IPS-18a (cell line): ENCODE data around the gene RPL19.

Experiments
- H3K27ac ChIP-seq: one replicate; pipeline ENCODE4 v1.5.1; 2013; ENCODE audit warnings: low read length
- H3K27me3 ChIP-seq: one replicate; pipeline ENCODE4 v1.6.1; 2013; ENCODE audit warnings: mild to moderate bottlenecking, low read length; ENCODE audit not compliant: control insufficient read depth, insufficient read depth
- H3K36me3 ChIP-seq: one replicate; pipeline ENCODE4 v1.6.1; 2013; ENCODE audit warnings: low read depth, low read length; ENCODE audit not compliant: control insufficient read depth
- H3K4me1 ChIP-seq: one replicate; pipeline ENCODE4 v1.6.1; 2013; ENCODE audit warnings: low read depth, low read length; ENCODE audit not compliant: control insufficient read depth
- H3K4me3 ChIP-seq: one replicate; pipeline ENCODE4 v1.5.1; 2013; ENCODE audit warnings: low read length
- H3K9ac ChIP-seq: one replicate; pipeline ENCODE4 v1.6.1; 2013; ENCODE audit warnings: mild to moderate bottlenecking, low read length, moderate library complexity
- H3K9me3 ChIP-seq: one replicate; pipeline ENCODE4 v1.6.1; 2013; ENCODE audit warnings: low read depth, low read length; ENCODE audit not compliant: control insufficient read depth

The RPL19 gene

DNA sequence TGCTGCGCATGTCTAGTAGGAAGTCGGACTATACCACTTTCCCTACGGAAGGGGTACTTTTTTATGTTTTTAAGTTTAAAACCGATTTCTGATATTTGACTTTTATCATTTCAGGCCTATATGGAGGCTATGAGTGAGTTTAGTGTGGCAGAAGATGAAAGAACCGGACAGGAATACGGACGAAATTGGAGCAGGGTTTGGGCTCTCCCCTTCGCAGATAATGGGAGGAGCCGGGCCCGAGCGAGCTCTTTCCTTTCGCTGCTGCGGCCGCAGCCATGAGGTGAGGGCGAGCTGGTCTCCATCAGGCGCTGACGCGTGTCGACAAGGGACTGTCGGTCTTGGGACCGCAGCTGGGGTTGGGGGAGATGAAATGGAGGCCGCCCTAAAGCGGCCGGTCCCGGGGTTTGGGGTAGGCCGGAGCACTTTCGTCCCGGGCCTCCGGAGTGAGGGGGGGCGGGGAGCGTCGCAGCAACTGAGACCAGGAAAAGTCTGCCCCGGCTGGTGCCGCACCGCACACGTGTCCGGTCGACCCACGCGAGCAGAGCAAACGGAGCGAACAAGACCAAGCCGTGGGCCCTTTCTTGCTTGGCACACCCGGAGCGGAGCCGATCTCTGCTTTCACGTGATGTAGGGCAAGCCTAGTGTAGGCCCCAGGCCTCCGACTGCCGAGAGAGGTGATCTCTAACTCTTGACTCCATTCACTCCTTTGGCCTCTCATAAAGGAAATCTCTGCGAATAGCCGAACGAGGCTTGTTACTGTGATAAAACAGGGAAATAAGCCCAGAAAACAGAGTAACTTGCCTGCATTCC lies at the start of gene RPL19:
TSS of gene RPL19 (plus strand) at position 214 of the 810 bp plus-strand sequence. CDS start at position 276, 62 bp downstream.
- H3K4me3 ChIP-seq: peak within 1 kb of the TSS; percentile 100
- peaks cover 27% of the 10 kb centered on the region for H3K4me1 ChIP-seq
- no peaks in the 10 kb centered on the region for H3K27me3 ChIP-seq
- peak within 1 kb of the TSS; percentile 99 for H3K27ac ChIP-seq
- H3K9me3 ChIP-seq: no peaks in the 10 kb centered on the region
- H3K9ac ChIP-seq: peak within 1 kb of the TSS; percentile 97
- H3K36me3 ChIP-seq: peaks cover 46% of the 10 kb centered on the region

DNA sequence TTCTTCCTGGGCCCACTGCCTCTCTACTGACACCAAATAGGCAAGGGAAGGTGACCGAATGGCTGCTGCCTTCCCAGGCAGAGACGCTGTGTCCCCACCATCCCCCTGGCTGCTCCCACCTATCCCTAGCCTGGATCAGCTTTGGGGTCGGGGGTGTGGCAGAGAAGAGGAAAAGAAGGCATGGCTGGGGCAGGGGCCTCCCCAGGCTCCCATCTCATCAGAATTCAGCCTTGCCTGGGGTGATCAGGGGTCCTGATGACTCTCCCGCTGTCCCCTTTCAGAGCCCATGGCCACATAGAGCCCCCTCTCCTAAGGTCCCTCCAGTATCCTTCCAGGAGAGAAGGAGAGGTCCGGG lies 49.3 kb upstream of the RPL19 start:
- H3K27me3 ChIP-seq: peaks cover 33% of the 10 kb centered on the region
- no peaks in the 10 kb centered on the region for H3K4me1 ChIP-seq
- peak overlapping the region; percentile 57 for H3K4me3 ChIP-seq
- no peak overlapping the region for H3K27ac ChIP-seq
- H3K9me3 ChIP-seq: no peaks in the 10 kb centered on the region
- no peak overlapping the region for H3K9ac ChIP-seq
- H3K36me3 ChIP-seq: no peaks in the 10 kb centered on the region

DNA sequence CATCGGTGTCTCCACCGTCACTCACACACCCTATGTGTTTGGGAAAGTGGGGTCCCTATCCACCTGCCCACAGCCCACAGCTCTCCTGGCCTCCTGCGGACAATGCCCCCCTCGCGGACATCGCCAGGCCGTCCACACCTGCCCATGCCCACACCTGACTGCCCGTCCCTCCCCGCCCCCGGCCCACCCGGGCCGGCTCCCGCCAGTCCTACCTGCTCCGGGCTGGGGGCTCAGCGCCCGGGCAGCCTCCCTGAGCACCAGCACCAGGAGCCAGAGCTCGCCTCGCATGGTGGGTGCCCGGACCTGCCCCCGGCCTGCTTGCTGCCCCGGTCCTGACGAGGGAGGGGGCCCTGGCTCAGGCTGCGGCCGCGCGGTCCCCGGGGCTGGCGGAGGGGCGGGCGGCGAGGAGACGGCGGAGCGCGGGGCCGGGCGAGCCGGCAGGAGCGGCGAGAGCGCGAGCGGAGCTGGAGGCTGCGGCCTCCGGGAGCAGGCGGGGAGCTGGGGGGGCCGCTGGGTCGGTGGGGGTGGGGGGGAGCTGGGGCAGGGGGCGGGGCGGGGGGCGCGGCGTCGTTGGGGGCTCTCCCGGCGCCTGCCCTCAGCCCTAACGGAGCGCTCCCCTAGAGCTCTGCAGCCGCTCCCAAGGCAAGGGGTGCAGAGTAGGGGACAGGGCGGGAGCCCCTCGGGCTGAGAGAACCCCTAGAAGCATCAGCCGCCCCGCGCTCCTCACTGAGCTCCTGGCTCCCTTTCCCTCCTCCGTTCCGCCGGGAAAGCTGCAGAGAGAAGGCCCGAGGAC lies 48.7 kb upstream of the RPL19 start, which contains the start of gene PLXDC1:
TSS of gene PLXDC1 (minus strand) at position 488 of the 793 bp plus-strand sequence. CDS start at position 288, 200 bp downstream.
- Histone ChIP-seq H3K36me3 (no peaks in the 10 kb centered on the region), H3K4me1 (no peaks in the 10 kb centered on the region), H3K4me3 (peak within 1 kb of the TSS; percentile 100), H3K9ac (no peak within 1 kb of the TSS), H3K27me3 (peaks cover 33% of the 10 kb centered on the region), H3K9me3 (no peaks in the 10 kb centered on the region), H3K27ac (no peak within 1 kb of the TSS)

DNA sequence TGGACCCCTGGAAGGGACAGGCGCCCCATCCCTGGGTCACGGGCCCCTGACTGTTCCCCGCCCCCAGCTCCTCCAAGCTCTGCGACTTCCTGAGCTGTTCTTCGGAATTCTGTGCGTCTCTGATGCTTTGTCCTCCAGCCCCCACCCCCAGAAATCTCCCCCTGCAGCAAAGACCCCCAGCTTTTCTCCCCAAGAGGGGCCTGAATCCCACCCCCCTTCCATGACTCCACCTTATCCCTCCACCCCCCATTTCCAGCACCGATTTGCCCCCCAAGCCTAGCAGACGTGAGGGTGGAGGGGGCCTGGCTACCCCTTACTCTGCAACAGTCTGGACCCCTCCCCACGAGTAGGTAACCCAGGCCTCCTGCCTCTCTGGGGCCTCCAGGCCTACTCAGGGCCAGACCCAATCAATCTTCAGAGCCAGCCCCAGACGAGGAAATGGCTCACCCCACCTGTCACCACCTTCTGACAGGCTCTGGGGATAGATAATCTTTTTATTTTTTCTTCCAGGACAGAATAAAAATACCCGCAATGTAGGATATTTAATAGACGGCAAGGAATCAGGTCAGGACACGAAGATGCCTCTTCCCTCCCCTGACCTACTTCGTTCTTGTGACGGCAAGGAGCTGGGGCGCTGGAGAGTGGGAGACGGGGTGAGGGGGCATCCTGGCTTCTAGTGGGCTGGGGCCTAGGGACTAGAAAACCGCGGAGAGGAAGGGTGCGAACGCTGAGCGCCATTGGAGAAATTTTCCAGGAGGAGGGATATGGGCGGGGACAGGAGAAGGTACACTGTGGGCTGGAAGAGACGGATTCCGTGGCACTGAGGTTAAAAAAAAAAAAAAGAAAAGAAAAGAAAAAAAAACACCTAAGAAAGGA lies 47.9 kb upstream of the RPL19 start:
- Histone ChIP-seq H3K27ac (no peak overlapping the region), H3K36me3 (no peaks in the 10 kb centered on the region), H3K4me1 (no peaks in the 10 kb centered on the region), H3K9ac (no peak overlapping the region), H3K4me3 (peak overlapping the region; percentile 100), H3K27me3 (peaks cover 33% of the 10 kb centered on the region), H3K9me3 (no peaks in the 10 kb centered on the region)

DNA sequence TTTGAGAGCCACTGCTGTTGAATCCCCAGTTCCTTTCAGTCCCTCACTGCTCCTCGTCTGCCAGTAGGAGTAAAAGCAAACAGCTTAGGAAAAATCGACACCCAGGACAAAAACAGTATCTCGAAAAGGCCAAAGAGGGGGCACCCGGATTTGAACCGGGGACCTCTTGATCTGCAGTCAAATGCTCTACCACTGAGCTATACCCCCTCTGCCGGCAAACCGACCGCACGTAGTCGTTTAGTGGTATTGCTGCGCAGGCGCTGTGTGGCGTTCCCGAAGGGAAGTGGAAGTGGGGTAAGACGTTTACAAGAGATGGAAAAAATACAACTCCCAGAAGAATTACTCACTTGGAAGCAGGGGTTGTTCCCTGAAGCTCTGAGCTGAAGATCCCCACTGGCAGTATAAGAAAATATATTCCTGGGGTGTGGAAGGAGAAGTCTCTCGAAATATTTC lies 46.5 kb upstream of the RPL19 start:
- Histone ChIP-seq H3K4me3 (peak overlapping the region; percentile 100), H3K9ac (peak overlapping the region; percentile 91), H3K27me3 (peaks cover 33% of the 10 kb centered on the region), H3K36me3 (no peaks in the 10 kb centered on the region), H3K9me3 (no peaks in the 10 kb centered on the region), H3K4me1 (no peaks in the 10 kb centered on the region), H3K27ac (peak overlapping the region; percentile 57)

DNA sequence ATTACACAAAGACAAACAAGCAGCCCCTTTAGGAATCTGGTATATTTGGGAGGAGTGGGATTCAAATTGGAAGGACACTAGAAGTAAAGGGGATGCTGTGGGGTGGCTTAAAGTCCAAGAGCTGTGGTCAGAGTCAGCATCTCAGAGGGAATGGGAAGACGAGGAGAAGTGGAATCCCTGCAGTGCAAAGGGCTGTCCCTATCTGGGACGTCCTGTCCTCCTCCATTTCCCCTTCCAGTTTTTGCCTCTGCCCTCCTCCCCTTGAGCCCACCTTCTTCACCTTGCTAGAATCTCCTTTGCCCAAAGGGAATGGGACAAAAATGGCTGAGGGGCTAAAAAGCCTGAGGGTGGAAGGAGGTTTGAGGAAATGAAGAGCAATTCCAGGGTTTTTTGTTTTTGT lies 44.4 kb upstream of the RPL19 start:
- Histone ChIP-seq H3K4me3 (no peak overlapping the region), H3K36me3 (no peaks in the 10 kb centered on the region), H3K9ac (no peak overlapping the region), H3K27me3 (peaks cover 18% of the 10 kb centered on the region), H3K4me1 (no peaks in the 10 kb centered on the region), H3K27ac (no peak overlapping the region), H3K9me3 (no peaks in the 10 kb centered on the region)

DNA sequence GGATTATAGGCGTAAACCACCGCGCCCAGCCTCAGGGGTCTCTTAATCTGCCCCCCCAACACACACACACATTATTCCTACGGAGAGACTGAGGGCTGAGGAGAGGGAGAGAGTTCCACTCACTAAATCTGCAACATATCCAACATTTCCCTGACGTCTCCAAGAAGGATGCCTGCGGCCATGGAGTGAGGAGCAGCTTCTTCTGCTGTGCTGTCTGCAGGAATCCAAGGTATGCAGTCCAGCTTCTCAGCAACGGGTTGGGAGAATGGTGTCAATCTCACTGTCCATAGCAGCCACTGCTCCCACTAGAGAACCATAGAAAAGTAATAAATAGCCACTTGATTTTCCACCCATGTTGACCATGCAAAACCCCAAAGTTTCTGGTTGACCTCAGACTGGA lies 43.6 kb upstream of the RPL19 start:
- no peak overlapping the region for H3K27ac ChIP-seq

DNA sequence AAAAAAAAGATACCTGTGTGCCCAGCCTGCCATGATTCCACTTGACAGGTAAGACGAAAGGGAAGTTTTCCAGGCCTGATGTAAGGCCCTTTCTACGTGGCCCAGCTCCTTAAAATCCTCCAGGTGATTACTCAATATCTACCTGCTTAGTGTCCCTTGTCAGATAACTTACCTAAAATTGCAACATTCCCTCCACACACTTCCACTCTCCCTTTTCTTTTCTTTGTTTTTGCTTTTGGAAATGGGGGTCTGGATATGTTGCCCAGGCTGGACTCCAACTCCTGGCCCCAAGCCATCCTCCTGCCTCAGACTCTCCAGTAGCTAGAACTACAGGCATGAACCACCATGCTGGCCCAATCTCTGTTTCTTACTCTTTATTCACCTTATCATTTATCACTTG lies 41.5 kb upstream of the RPL19 start:
- no peak overlapping the region for H3K9ac ChIP-seq
- no peak overlapping the region for H3K27ac ChIP-seq
- H3K4me3 ChIP-seq: no peak overlapping the region
- no peaks in the 10 kb centered on the region for H3K4me1 ChIP-seq
- no peaks in the 10 kb centered on the region for H3K27me3 ChIP-seq
- no peaks in the 10 kb centered on the region for H3K36me3 ChIP-seq
- no peaks in the 10 kb centered on the region for H3K9me3 ChIP-seq

More for the DNA sequence above, 43.6 kb upstream of the RPL19 start:
- H3K4me3 ChIP-seq: no peak overlapping the region
- H3K36me3 ChIP-seq: no peaks in the 10 kb centered on the region
- H3K9ac ChIP-seq: no peak overlapping the region
- H3K9me3 ChIP-seq: no peaks in the 10 kb centered on the region
- peaks cover 11% of the 10 kb centered on the region for H3K27me3 ChIP-seq
- H3K4me1 ChIP-seq: no peaks in the 10 kb centered on the region

DNA sequence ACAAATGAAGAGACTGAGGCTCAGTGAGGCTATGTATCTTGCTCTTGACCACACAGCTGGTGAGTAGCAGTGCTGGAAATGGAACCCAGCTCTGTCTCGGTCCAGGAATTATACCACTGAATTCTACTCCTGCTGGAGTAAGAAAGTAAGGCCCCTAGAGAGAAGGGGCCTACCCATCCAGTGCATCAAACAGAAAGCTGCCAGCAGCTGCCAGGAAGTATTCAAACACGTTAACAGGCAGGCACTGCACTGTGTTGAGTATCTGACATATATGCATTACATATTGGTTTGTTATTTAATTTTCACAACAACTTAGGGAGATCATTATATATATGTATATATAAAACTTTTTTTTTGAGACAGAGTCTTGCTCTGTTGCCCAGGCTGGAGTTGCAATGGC lies 38.1 kb upstream of the RPL19 start:
- H3K9me3 ChIP-seq: no peaks in the 10 kb centered on the region
- no peaks in the 10 kb centered on the region for H3K36me3 ChIP-seq
- H3K9ac ChIP-seq: no peak overlapping the region
- no peaks in the 10 kb centered on the region for H3K4me1 ChIP-seq
- no peak overlapping the region for H3K27ac ChIP-seq
- no peak overlapping the region for H3K4me3 ChIP-seq
- peaks cover 22% of the 10 kb centered on the region for H3K27me3 ChIP-seq

DNA sequence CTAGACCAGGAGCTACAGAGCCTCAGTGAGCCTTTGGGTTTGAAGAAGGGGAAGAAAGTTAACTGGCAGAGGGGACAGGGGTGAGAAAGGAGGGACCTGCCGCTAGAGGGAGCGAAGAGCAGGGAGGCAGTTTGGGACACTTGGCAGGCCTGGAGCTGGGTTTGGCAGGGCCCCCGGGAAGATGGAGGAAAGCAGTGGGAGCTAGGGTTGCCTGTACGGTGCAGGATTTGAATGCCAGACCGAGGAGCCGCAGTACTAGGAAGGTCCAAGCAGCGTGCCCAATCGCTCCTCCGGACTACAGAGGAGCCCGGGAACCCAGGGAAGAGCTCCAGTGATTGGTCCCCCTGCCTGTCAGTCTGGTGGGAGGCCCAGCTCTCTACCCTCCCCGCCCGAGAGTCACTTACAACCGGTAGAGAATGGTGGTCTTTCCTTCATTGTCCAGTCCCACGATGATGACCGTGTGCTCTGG lies 35.4 kb upstream of the RPL19 start:
- H3K27ac ChIP-seq: no peak overlapping the region
- peaks cover 34% of the 10 kb centered on the region for H3K27me3 ChIP-seq
- peak overlapping the region; percentile 74 for H3K4me3 ChIP-seq
- no peaks in the 10 kb centered on the region for H3K9me3 ChIP-seq
- H3K36me3 ChIP-seq: no peaks in the 10 kb centered on the region
- H3K9ac ChIP-seq: peak overlapping the region; percentile 18
- no peaks in the 10 kb centered on the region for H3K4me1 ChIP-seq
